GM18526 (cell line): ENCODE measurements around the gene GNPTAB.

Source experiments
- POLR2A ChIP-seq: IDR thresholded peaks from 3 replicates; pipeline ENCODE4 v1.6.1; 2011; ENCODE audit not compliant: insufficient read length; ENCODE audit errors: extremely low read depth

The GNPTAB gene

DNA sequence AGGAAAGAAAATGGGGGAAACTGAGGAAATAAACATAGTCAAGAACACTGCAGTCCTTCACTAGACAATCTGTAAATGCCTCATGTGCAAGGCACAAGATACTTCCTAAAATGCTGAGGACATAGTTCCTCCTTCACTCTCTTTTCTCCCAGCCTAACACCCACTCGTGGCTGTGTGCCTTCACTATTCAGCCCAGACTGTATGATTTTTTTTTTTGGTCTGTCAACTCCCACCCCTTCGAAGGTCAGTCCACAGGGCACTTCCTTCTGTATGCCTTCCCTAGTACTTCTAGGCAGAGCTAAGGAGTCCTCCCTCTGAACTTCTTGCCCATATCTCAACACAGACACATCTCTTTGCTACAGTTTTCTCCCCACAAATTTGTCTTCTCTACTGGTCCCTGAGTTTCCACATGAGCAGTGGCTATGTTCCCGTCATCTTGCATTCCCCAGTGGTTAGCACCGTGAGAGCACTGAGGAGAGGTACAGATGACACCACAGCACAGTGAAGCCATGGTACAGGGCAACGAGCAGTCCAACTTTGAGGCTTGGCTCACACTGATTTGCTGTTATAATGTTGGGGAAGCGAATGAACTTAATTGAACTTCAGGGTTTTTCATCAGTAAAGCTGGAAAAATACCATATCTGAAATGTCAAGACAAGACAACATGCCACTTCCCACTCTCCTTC is 67.4 kb downstream of the GNPTAB start:
- no peak for TF ChIP-seq POLR2A

- no peak for TF ChIP-seq POLR2A
Observed at GRCh38 chr12:101761781-101762180, 69.0 kb downstream of the GNPTAB start.

GRCh38 chr12:101761350-101761749 is 69.4 kb downstream of the GNPTAB start:
- no peak for TF ChIP-seq POLR2A

- TF ChIP-seq POLR2A, result no peak
Observed at GRCh38 chr12:101759396-101760047, 71.2 kb downstream of the GNPTAB start.

DNA sequence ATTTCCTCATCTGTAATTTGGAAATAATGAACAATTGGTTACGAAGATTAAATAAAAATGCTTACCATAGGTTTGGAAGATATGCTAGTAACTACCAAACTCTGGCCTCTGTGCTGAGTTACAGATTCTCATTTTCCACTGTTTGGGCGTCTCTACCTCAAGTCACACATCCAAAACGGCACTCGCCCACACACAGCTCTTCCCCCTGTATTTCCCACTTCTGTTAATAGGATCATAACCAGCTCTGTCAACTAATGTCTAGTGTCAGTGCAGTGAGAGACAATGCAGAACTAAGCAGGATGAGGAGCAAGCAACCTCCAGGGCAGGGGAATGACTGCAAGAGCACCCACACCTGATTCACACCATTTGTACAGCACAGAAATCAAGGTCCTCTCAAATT is 80.6 kb downstream of the GNPTAB start:
- no peak for TF ChIP-seq POLR2A

DNA sequence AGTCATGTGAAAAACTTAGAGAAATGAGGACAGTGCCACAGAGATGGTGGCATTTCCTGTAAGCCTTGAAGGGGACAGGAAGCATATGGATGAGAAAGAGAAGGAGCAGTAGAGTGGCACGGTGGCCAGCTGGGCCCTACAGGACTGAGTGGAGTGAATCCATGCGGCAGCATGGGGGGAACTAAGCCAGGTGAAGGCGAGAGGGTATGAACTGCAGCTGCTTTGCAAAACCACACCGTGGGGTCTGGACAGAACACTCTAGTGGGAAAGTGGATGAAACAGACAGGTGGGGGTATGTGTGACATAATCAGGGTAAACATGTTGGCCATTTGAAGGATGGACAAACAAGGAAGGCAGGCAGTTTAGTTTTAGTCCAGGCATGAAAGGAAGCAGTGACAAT is 81.1 kb downstream of the GNPTAB start:
- TF ChIP-seq POLR2A, result no peak

- no peak for TF ChIP-seq POLR2A
Observed at GRCh38 chr12:101748907-101749306, 81.9 kb downstream of the GNPTAB start.

DNA sequence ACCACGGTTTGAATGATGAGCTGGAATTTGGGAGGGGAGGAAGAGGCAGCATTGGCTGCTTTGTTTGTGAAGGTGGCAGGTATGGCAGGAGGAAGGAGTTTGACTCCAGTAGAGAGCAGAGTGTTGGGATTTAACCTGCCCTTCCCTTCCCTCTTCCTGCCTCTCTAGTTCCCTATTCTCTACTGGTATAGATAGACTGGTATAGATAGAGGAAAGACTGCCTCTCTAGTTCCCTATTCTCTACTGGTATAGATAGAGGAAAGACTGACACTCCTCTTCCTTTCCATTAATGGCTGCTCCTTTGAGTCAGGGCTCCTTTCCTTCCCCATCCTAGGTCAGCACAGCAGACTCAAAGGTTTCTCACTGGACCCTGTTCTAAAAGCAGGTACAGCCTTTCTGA is 83.1 kb downstream of the GNPTAB start:
- no peak for TF ChIP-seq POLR2A

GRCh38 chr12:101746661-101747060 is 84.1 kb downstream of the GNPTAB start:
- no peak for TF ChIP-seq POLR2A

- TF ChIP-seq POLR2A, result no peak
Observed at GRCh38 chr12:101746196-101746595, 84.6 kb downstream of the GNPTAB start.

- no peak for TF ChIP-seq POLR2A
Observed at GRCh38 chr12:101745481-101745880, 85.3 kb downstream of the GNPTAB start.

- TF ChIP-seq POLR2A, result no peak
Observed at GRCh38 chr12:101743724-101744472, 86.9 kb downstream of the GNPTAB start.

- TF ChIP-seq POLR2A, result no peak
Observed at GRCh38 chr12:101743242-101743641, 87.5 kb downstream of the GNPTAB start.

- TF ChIP-seq POLR2A, result no peak
Observed at GRCh38 chr12:101740980-101741379, 89.8 kb downstream of the GNPTAB start.

- TF ChIP-seq POLR2A, result no peak
Observed at GRCh38 chr12:101740566-101740965, 90.2 kb downstream of the GNPTAB start.

DNA sequence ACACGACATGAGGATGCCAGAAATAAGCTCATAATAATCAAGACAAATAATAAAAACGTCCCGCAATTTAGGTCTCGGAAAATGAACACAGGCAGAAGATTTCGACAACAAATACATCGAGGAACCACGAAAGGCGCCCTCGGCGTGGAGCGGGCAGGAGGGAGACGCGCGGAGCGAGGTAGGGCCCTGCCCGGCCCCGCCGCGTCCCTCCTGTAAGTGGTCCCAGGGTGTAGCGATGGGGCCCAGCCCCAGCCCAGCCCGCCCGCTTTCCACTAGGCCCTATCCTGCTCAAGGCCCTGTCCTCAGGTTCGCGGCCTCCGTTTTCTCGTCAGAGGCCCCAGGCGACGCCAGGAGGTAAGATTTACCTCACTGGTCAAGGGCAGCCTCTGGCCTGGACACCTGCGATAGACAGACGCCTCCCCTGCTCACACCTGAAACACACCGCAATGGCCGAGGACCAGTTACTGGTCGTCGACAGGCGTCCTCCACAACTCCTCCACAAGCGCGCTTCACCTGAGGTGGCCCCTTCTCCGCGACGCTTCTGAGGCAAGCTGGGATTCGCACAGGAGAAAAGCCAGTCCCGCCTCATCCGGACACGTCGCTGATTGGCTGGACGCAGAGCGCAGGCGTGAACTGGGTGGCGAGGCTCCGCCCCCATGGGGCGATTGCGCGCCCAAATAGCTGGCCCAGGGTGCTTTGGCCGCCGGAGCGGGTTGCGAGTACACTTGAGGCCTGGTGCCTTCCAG is 91.7 kb downstream of the GNPTAB start, which contains the start of gene SYCP3:
TSS of gene SYCP3 (minus strand) at position 543 of the 746 bp plus-strand sequence. CDS start 1,527 bp downstream, outside the sequence.
- no peak for TF ChIP-seq POLR2A

- TF ChIP-seq POLR2A, result no peak
Observed at GRCh38 chr12:101737476-101737875, 93.3 kb downstream of the GNPTAB start.
